ENCODE data around the gene NUDCD3. TPM values are rescaled to one million over a fixed set of nuclear protein-coding genes. Genes with fewer than 3 reads are reported as not detected.

The NUDCD3 gene
- total and polyA plus RNA-seq, 10 donors = 21.7 to 97.9 (median 41.3) TPM

- H3K4me3 ChIP-seq = no peak overlapping the region
- no peak overlapping the region for H3K27ac ChIP-seq
- H3K36me3 ChIP-seq = peaks cover 3 to 98% (median 48%) of the 10 kb centered on the region in 6 donors
- peaks cover 0 to 12% (median 0%) of the 10 kb centered on the region in 6 donors for H3K4me1 ChIP-seq
- intact Hi-C loops (cut with DNase I; ENCODE audit: low total_unique reads) = no loop called here
- no peak for DNase-seq
- H3K9me3 ChIP-seq = no peaks in the 10 kb centered on the region
- TF ChIP-seq POLR2AphosphoS5 (IDR thresholded peaks at IDR 0.05) (no peak), POLR2A (IDR thresholded peaks at IDR 0.05) (no peak), CTCF (IDR thresholded peaks at IDR 0.05 in 8 of 11, conservative IDR thresholded peaks at IDR 0.05 in 3 of 11) (no peak)
- WGBS, 5 donors = 94 to 98% (median 98%) methylated on average over 6 of the region's 6 CpGs
- no peaks in the 10 kb centered on the region for H3K27me3 ChIP-seq (replicated peaks in 1 of 7)
Observed at GRCh38 chr7:44394112-44394447, 96.4 kb downstream of the NUDCD3 start.

GRCh38 chr7:44393238-44394111, 97.0 kb downstream of the NUDCD3 start:
- Histone ChIP-seq H3K4me1 (peaks cover 0 to 8% (median 0%) of the 10 kb centered on the region in 6 donors), H3K36me3 (peaks cover 5 to 98% (median 54%) of the 10 kb centered on the region in 6 donors)

DNA sequence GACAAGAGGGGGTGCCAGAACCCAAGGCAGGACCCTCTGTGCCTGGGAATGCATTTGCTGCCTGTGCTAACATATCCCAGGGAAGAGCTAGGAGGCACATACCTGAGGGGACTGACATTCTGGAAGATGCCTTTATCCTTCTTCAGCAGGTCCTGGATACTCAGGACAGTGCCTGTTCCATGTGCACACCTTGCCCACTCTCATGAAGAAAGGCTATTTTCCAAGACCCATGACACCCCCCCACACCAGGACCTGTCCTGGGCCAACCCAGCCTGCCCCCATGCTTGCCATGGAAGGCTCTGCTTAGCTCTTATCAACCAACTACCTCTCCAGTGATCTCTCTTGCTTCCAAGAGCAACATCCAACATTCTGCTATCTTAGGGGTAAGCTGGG, 97.8 kb downstream of the NUDCD3 start:
- intact Hi-C loops (cut with DNase I; ENCODE audit: low total_unique reads) = no loop called here
- Histone ChIP-seq H3K4me3 (no peak overlapping the region), H3K36me3 (peaks cover 5 to 98% (median 60%) of the 10 kb centered on the region in 6 donors), H3K27me3 (replicated peaks in 1 of 7) (no peaks in the 10 kb centered on the region), H3K9me3 (no peaks in the 10 kb centered on the region), H3K27ac (no peak overlapping the region), H3K4me1 (peaks cover 0 to under 1% (median 0%) of the 10 kb centered on the region in 6 donors)
- no peak for DNase-seq
- TF ChIP-seq POLR2A (IDR thresholded peaks at IDR 0.05) (no peak), POLR2AphosphoS5 (IDR thresholded peaks at IDR 0.05) (no peak), CTCF (IDR thresholded peaks at IDR 0.05 in 8 of 11, conservative IDR thresholded peaks at IDR 0.05 in 3 of 11) (no peak)

More at GRCh38 chr7:44393238-44394111, 97.0 kb downstream of the NUDCD3 start:
- 94 to 97% (median 95%) methylated on average over 7 of the region's 7 CpGs for WGBS, 5 donors
- Histone ChIP-seq H3K4me3 (no peak overlapping the region), H3K27me3 (replicated peaks in 1 of 7) (no peaks in the 10 kb centered on the region), H3K27ac (no peak overlapping the region), H3K9me3 (no peaks in the 10 kb centered on the region)
- no peak for DNase-seq
- TF ChIP-seq CTCF (IDR thresholded peaks at IDR 0.05 in 8 of 11, conservative IDR thresholded peaks at IDR 0.05 in 3 of 11) (no peak), POLR2AphosphoS5 (IDR thresholded peaks at IDR 0.05) (no peak), POLR2A (IDR thresholded peaks at IDR 0.05) (no peak)
- intact Hi-C loops (cut with DNase I; ENCODE audit: low total_unique reads) = no loop called here

- Histone ChIP-seq H3K4me1 (no peaks in the 10 kb centered on the region), H3K36me3 (peaks cover 5 to 98% (median 59%) of the 10 kb centered on the region in 6 donors), H3K9me3 (no peaks in the 10 kb centered on the region), H3K4me3 (no peak overlapping the region), H3K27me3 (replicated peaks in 1 of 7) (no peaks in the 10 kb centered on the region), H3K27ac (no peak overlapping the region)
- no peak for DNase-seq
- 96 to 99% (median 98%) methylated on average over 11 of the region's 11 CpGs for WGBS, 5 donors
- intact Hi-C loops (cut with DNase I; ENCODE audit: low total_unique reads) = no loop called here
- TF ChIP-seq POLR2AphosphoS5 (IDR thresholded peaks at IDR 0.05) = no peak
- no peak for TF ChIP-seq CTCF (IDR thresholded peaks at IDR 0.05 in 8 of 11, conservative IDR thresholded peaks at IDR 0.05 in 3 of 11)
- no peak for TF ChIP-seq POLR2A (IDR thresholded peaks at IDR 0.05)
Observed at GRCh38 chr7:44391746-44392617, 98.5 kb downstream of the NUDCD3 start.
